Chondrocyte (in vitro differentiated cells): ENCODE results near the gene CFTR. TPM values are rescaled to one million over a fixed set of nuclear protein-coding genes. Genes with fewer than 3 reads are reported as not detected.

ENCODE experiments used
- DNase-seq: peaks from one replicate; pipeline ENCODE4 v3.0.0; 2021; ENCODE audit warnings: mixed read lengths, low spot score
- H3K27ac Mint-ChIP-seq: one replicate; pipeline ENCODE4 v1.8.0; 2021; ENCODE audit warnings: mild to moderate bottlenecking, moderate library complexity, mixed read lengths; ENCODE audit not compliant: unreplicated experiment
- H3K27me3 Mint-ChIP-seq: 2 replicates; pipeline ENCODE4 v1.8.0; 2021; ENCODE audit warnings: low read depth, mixed read lengths
- H3K36me3 Mint-ChIP-seq: 2 replicates; pipeline ENCODE4 v1.8.0; 2021; ENCODE audit warnings: low read depth, mixed read lengths
- H3K4me1 Mint-ChIP-seq: 2 replicates; pipeline ENCODE4 v1.8.0; 2021; ENCODE audit warnings: low read depth, mild to moderate bottlenecking, mixed read lengths
- H3K4me3 Mint-ChIP-seq: one replicate; pipeline ENCODE4 v1.8.0; 2021; ENCODE audit warnings: mild to moderate bottlenecking, moderate library complexity, mixed read lengths; ENCODE audit not compliant: unreplicated experiment
- H3K9me3 Mint-ChIP-seq: 2 replicates; pipeline ENCODE4 v1.8.0; 2021; ENCODE audit warnings: low read depth, mixed read lengths
- CTCF ChIP-seq: fragments of 200-600 bp; sonication (generic); IDR thresholded peaks from 2 replicates; pipeline ENCODE4 v1.5.0; 2021; ENCODE audit warnings: antibody characterized with exemption, mild to moderate bottlenecking, moderate library complexity
- total RNA-seq: library from RNA; stranded (reverse); gene quantifications from 3 replicates; pipeline ENCODE4 v1.2.1, GENCODE V29; 2021

Gene CFTR
- total RNA-seq, 1 donor from 2014 or later = not detected

GRCh38 chr7:117562759-117563158 is 82.9 kb downstream of the CFTR start:
- Mint-ChIP-seq H3K4me3 (no peak overlapping the region), H3K9me3 (no peaks in the 10 kb centered on the region), H3K27me3 (peaks cover 23% of the 10 kb centered on the region), H3K27ac (no peak overlapping the region), H3K4me1 (no peaks in the 10 kb centered on the region), H3K36me3 (no peaks in the 10 kb centered on the region)
- no peak for DNase-seq
- no peak for TF ChIP-seq CTCF

GRCh38 chr7:117564080-117564479 is 84.3 kb downstream of the CFTR start:
- DNase-seq = no peak
- Mint-ChIP-seq H3K9me3 (no peaks in the 10 kb centered on the region), H3K4me1 (no peaks in the 10 kb centered on the region), H3K27ac (no peak overlapping the region), H3K4me3 (no peak overlapping the region), H3K27me3 (peaks cover 22% of the 10 kb centered on the region), H3K36me3 (no peaks in the 10 kb centered on the region)
- no peak for TF ChIP-seq CTCF

- no peak for DNase-seq
- TF ChIP-seq CTCF = no peak
- Mint-ChIP-seq H3K4me1 (no peaks in the 10 kb centered on the region), H3K27ac (no peak overlapping the region), H3K36me3 (no peaks in the 10 kb centered on the region), H3K27me3 (peaks cover 19% of the 10 kb centered on the region), H3K9me3 (no peaks in the 10 kb centered on the region), H3K4me3 (no peak overlapping the region)
These were observed 84.8 kb downstream of the CFTR start for GRCh38 chr7:117564627-117565026.

- DNase-seq = no peak
- Mint-ChIP-seq H3K27me3 (peaks cover 16% of the 10 kb centered on the region), H3K36me3 (no peaks in the 10 kb centered on the region), H3K27ac (no peak overlapping the region), H3K4me3 (no peak overlapping the region), H3K9me3 (no peaks in the 10 kb centered on the region), H3K4me1 (no peaks in the 10 kb centered on the region)
- no peak for TF ChIP-seq CTCF
These were observed 85.4 kb downstream of the CFTR start for GRCh38 chr7:117565226-117565625.

GRCh38 chr7:117567781-117568180 is 88.0 kb downstream of the CFTR start:
- H3K27ac Mint-ChIP-seq = no peak overlapping the region
- peaks cover 15% of the 10 kb centered on the region for H3K27me3 Mint-ChIP-seq
- no peak for TF ChIP-seq CTCF
- no peak overlapping the region for H3K4me3 Mint-ChIP-seq
- no peaks in the 10 kb centered on the region for H3K4me1 Mint-ChIP-seq
- H3K36me3 Mint-ChIP-seq = no peaks in the 10 kb centered on the region
- no peaks in the 10 kb centered on the region for H3K9me3 Mint-ChIP-seq
- DNase-seq = no peak
